Stomach (tissue), 4 donors: ENCODE measurements around the gene IQGAP2.

Experiments used
- EP300 ChIP-seq: sonication (generic); formaldehyde crosslinking; IDR thresholded peaks from one replicate; pipeline ENCODE4 v1.6.1; 2017; ENCODE audit warnings: antibody characterized with exemption
- POLR2A ChIP-seq, 4 donors: fragments of 450-650 bp; IDR thresholded peaks; one replicate each; pipeline ENCODE4 v1.6.1; 2016; ENCODE audit warnings: antibody characterized with exemption in 4 of 4, control low read depth in 2 of 4, mild to moderate bottlenecking in 1 of 4, moderate library complexity in 1 of 4
- POLR2AphosphoS5 ChIP-seq, 3 donors: sonication (generic); formaldehyde crosslinking; IDR thresholded peaks; one replicate each; pipeline ENCODE4 v1.6.1; 2016; ENCODE audit warnings: antibody characterized with exemption in 3 of 3
- TF ChIP-seq, protein P1 (sequence below), 7 experiments: fragments of 450-650 bp in 4 of 7; fragments of 200-600 bp in 3 of 7; sonication (generic) in 3 of 7; IDR thresholded peaks; one replicate each; pipeline ENCODE4 v1.5.1; 2016 to 2019; ENCODE audit warnings: antibody characterized with exemption in 7 of 7, control low read depth in 2 of 7, mild to moderate bottlenecking in 1 of 7

DNA sequence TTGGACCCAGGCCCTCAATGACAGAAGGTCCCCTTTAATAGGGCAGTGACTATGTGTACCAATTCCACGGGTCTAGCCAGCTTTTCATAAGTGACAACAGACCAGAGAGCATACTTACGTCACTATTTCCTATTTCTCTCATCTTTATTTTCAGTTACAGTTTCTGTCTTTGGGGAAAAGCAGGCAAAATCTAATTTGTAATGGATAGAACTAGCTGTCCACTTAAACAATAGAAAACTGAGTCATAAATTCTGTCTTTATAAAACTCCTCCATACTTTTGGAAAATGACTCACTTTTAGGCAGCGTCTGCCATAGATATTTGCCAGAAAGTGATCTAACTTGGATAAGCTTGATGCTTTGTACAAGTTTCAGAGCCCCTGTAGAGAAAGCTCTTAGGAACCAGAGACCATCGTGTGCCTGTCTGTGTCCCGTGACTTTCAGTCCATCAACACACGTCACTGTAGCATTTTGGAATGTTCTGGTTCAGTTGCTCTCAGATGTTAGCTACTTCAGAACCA, 118.2 kb downstream of the IQGAP2 start:
- TF ChIP-seq EP300 = no peak
- no peak for TF ChIP-seq POLR2A (IDR thresholded peaks at IDR 0.05)
- TF ChIP-seq, protein P1, sequence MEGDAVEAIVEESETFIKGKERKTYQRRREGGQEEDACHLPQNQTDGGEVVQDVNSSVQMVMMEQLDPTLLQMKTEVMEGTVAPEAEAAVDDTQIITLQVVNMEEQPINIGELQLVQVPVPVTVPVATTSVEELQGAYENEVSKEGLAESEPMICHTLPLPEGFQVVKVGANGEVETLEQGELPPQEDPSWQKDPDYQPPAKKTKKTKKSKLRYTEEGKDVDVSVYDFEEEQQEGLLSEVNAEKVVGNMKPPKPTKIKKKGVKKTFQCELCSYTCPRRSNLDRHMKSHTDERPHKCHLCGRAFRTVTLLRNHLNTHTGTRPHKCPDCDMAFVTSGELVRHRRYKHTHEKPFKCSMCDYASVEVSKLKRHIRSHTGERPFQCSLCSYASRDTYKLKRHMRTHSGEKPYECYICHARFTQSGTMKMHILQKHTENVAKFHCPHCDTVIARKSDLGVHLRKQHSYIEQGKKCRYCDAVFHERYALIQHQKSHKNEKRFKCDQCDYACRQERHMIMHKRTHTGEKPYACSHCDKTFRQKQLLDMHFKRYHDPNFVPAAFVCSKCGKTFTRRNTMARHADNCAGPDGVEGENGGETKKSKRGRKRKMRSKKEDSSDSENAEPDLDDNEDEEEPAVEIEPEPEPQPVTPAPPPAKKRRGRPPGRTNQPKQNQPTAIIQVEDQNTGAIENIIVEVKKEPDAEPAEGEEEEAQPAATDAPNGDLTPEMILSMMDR (IDR thresholded peaks at IDR 0.05) = no peak
- TF ChIP-seq POLR2AphosphoS5 (IDR thresholded peaks at IDR 0.05) = no peak
